ENCODE results near the gene FBLN1. TPM values are rescaled to one million over a fixed set of nuclear protein-coding genes. Genes with fewer than 3 reads are reported as not detected.
A peak's percentile ranks its signal among the peaks of the same experiment; 100 is the strongest.

The FBLN1 gene
- total RNA-seq, 1 donor from 2014 or later: 307 TPM

DNA sequence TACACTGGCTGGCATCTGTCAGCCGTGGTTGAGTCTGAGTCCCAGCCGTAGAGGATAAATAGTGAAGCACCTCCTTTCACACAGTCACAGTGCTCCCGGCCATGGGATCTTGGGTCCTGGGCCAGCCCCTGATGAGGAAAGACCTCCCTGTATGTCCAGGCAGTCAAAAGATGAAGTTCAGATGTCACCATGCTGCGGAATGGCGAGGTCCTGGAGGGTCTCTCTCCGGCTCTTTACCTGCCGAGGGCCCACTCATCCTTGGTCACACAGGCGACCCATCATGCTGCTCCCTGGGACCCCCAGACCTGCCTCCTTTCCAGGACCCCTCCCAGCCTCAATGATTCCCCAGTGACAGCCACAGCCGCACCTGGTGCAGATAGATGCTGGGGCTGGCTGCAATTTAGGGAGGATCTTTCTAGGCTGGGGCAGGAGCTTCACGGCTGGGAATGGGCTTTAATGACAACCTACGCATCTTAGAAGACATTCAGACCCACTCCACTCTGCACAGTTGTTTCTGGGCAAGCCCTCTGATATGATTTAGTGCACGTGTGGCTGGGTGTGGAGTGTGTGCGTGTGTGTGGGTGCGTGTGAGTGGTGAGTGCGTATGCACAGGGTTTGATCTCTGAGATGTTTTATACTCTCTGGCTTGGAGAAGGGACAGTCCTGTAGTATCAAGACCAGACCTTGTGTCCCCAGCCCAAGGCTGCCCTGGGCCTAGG is 79.7 kb downstream of the FBLN1 start:
- no peak for ATAC-seq
- DNase-seq: peak; percentile 22
- H3K4me3 ChIP-seq: no peak overlapping the region
- peaks cover 13% of the 10 kb centered on the region for H3K36me3 ChIP-seq
- no peak overlapping the region for H3K27ac ChIP-seq
- peaks cover 13% of the 10 kb centered on the region for H3K27me3 ChIP-seq (ENCODE audit: low read depth)
- intact Hi-C loops (cut with DNase I): no loop called here
- no peaks in the 10 kb centered on the region for H3K9me3 ChIP-seq
- peaks cover 33% of the 10 kb centered on the region for H3K4me1 ChIP-seq
- TF ChIP-seq, protein P1, sequence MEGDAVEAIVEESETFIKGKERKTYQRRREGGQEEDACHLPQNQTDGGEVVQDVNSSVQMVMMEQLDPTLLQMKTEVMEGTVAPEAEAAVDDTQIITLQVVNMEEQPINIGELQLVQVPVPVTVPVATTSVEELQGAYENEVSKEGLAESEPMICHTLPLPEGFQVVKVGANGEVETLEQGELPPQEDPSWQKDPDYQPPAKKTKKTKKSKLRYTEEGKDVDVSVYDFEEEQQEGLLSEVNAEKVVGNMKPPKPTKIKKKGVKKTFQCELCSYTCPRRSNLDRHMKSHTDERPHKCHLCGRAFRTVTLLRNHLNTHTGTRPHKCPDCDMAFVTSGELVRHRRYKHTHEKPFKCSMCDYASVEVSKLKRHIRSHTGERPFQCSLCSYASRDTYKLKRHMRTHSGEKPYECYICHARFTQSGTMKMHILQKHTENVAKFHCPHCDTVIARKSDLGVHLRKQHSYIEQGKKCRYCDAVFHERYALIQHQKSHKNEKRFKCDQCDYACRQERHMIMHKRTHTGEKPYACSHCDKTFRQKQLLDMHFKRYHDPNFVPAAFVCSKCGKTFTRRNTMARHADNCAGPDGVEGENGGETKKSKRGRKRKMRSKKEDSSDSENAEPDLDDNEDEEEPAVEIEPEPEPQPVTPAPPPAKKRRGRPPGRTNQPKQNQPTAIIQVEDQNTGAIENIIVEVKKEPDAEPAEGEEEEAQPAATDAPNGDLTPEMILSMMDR (IDR thresholded peaks at IDR 0.05): no peak

DNA sequence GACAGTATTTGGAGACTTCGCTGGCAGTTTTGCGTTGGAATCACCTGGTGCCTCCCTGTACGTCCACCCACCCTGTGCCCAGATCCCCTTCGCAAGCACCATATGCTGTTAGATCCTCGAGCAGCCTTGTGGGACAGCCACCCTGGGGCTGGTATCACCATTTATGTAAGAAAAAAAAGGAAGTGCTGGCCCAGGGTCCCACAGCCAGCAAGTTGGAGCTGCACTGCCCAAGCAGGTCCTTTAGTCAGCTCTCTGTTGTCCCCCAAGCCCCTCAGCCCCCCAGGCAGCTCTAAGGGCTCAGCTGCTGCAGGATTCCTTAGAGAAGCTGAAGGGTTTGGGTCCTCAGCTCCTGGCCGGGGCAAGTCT is 80.3 kb downstream of the FBLN1 start:
- TF ChIP-seq, protein P1 (IDR thresholded peaks at IDR 0.05): no peak
- Histone ChIP-seq H3K27me3 (ENCODE audit: low read depth) (peaks cover 7% of the 10 kb centered on the region), H3K4me3 (no peak overlapping the region), H3K36me3 (peaks cover 13% of the 10 kb centered on the region), H3K9me3 (no peaks in the 10 kb centered on the region), H3K4me1 (peaks cover 31% of the 10 kb centered on the region), H3K27ac (no peak overlapping the region)
- DNase-seq (peak; percentile 26), ATAC-seq (no peak)
- intact Hi-C loops (cut with DNase I): no loop called here

DNA sequence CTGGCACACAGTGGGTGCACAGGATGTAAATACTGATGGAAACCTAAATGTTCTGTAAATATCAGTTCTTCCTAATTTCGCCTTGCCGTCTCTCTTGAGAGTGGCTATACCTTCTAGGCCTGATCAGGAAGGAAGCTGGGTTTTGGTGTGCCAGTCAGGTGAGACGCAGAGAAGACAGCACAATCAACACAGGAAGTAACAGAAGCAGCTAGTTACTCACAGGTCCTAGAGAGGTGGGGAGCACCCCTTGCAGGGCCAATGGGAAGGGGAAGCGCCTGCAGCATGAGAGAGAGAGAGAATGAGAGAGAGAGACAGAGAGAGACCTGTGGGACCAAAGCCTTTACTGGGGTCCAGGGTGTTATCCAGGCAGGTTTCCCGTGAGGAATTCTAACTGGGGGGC is 80.8 kb downstream of the FBLN1 start:
- Histone ChIP-seq H3K4me1 (peaks cover 25% of the 10 kb centered on the region), H3K9me3 (no peaks in the 10 kb centered on the region), H3K36me3 (peaks cover 13% of the 10 kb centered on the region), H3K27ac (no peak overlapping the region), H3K4me3 (no peak overlapping the region), H3K27me3 (ENCODE audit: low read depth) (peaks cover 5% of the 10 kb centered on the region)
- intact Hi-C loops (cut with DNase I): no loop called here
- ATAC-seq: no peak
- TF ChIP-seq, protein P1 (IDR thresholded peaks at IDR 0.05): no peak
- no peak for DNase-seq

DNA sequence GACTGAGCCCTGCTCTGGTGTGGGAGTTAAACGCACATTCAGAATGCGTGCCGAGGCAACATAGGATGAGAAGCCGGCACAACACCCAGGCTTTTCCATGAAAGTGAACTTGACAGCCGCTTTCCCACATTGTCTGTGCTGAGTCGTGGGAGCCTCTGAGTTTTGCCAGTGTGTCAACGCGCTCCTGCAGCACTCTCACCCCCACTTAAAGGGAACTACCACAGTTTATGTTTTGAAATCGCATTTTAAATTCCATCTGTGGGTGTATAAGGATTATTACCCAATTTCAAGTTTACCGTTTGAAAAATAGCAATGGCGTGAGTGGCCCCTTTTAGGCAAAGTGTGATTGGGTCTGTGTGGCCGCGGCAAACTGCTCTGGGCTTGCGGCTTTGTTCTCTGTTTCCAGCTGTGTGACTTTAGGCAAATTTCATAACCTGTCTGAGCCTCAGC is 81.5 kb downstream of the FBLN1 start:
- Histone ChIP-seq H3K27me3 (ENCODE audit: low read depth) (no peaks in the 10 kb centered on the region), H3K4me1 (peaks cover 24% of the 10 kb centered on the region), H3K36me3 (peaks cover 9% of the 10 kb centered on the region), H3K9me3 (no peaks in the 10 kb centered on the region), H3K27ac (no peak overlapping the region), H3K4me3 (no peak overlapping the region)
- intact Hi-C loops (cut with DNase I): no loop called here
- TF ChIP-seq, protein P1 (IDR thresholded peaks at IDR 0.05): no peak
- DNase-seq: peak; percentile 36
- ATAC-seq: peak; percentile 15 to 50

DNA sequence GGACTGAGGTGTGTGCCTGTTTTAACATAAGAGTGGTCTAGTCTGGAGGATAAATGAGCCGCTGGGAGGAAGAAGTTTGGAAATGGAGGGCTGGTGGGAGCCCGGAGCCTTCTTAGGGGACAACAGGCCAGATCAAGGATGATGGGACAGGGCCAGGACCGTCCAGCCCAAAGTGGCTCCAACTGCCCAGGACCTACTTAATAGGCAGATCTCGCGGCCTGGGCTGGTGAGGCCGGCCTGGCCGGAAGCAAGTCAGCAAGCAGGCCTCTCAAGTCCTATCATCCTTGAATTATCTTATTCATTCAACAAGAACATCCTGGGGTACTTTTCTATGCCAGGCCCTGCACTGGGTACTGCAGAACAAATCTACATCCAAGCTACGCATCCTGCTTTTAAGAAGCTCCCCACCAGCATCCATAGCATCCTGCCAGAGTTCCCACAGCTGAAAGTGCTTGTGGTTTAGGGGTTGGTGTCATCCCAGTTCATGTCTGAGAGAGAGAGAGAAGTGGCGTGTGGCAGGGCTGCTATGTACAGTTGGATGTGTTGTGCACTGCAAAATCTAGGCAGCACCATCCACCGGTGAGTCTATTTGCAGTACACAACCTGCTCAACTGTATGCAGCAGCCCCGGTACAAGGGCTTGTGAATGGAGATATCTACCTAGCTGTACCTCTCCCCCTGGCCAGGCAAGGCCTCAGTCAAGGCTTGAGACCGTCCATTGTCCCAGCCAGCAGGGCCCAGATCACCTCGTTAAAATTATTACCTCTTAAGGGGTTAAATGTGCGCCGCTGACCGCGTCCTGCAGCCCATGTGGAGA is 82.1 kb downstream of the FBLN1 start:
- no peak overlapping the region for H3K4me3 ChIP-seq
- ATAC-seq (no peak), DNase-seq (peak; percentile 39)
- no peaks in the 10 kb centered on the region for H3K9me3 ChIP-seq
- no peak overlapping the region for H3K27ac ChIP-seq
- peaks cover 3% of the 10 kb centered on the region for H3K36me3 ChIP-seq
- H3K4me1 ChIP-seq: peaks cover 24% of the 10 kb centered on the region
- H3K27me3 ChIP-seq (ENCODE audit: low read depth): no peaks in the 10 kb centered on the region
- intact Hi-C loops (cut with DNase I): no loop called here
- TF ChIP-seq, protein P1 (IDR thresholded peaks at IDR 0.05): no peak
